Measurements from ENCODE around the gene IGFLR1. TPM values are rescaled to one million over a fixed set of nuclear protein-coding genes. Genes with fewer than 3 reads are reported as not detected.

IGFLR1 gene, protein sequence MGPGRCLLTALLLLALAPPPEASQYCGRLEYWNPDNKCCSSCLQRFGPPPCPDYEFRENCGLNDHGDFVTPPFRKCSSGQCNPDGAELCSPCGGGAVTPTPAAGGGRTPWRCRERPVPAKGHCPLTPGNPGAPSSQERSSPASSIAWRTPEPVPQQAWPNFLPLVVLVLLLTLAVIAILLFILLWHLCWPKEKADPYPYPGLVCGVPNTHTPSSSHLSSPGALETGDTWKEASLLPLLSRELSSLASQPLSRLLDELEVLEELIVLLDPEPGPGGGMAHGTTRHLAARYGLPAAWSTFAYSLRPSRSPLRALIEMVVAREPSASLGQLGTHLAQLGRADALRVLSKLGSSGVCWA
- 10 to 100 TPM; 16.5 to 64.7 (median 43.5) TPM for total RNA-seq
- polyA plus RNA-seq, result 10 to 100 TPM; 30.1 to 62.9 (median 49.3) TPM
- long read RNA-seq, donor 1, partial matches to known transcripts, result 0 of 2 reads
- long read RNA-seq, donor 1, other reads (novel, unspliced or antisense), result 0 of 2 reads
- long read RNA-seq, donor 2, partial matches to known transcripts, result 0 of 3 reads
- long read RNA-seq, donor 2, other reads (novel, unspliced or antisense), result 0 of 3 reads

DNA sequence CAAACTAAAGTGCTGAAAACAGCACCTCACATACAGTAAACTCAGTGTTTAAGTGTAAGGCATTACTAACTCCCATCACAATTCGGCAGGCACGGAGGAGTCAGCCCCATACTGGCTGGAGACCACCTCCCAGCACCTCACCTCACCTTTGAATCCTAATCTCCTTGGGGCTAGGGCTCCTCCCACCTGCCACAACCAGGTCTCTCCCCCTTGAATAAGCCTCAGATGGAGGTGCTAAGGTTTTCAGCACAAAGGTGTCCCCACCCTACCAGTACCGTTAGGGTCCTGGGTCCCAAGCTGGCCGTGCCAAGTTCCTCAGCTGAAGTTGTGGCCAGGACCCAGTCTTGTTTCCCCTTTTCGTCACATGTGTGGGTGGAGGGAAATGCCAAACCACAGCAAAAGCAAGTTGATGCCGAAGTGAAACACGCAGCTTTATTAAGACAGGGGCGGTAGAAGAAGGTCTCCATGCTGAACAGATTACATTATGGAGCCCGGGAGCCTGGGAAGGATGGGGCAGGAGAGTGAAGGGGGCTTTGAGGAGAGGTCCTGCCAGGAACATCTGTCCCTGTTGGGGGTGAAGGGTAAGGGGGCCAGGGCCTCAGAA is at the start of gene IGFLR1:
IGFLR1 (minus strand) TSS at position 332 of the 604 bp plus-strand sequence. CDS start 1,272 bp downstream, outside the sequence.
- peaks cover 0 to 37% (median 23%) of the 10 kb centered on the region in 6 donors for H3K36me3 ChIP-seq
- DNase-seq, result peak; percentile 91
- 22 to 34% (median 30%) methylated on average over 9 of the region's 9 CpGs for WGBS, 5 donors
- intact Hi-C loops (cut with DNase I; ENCODE audit: low total_unique reads), result no loop called here
- no peaks in the 10 kb centered on the region for H3K9me3 ChIP-seq
- no peaks in the 10 kb centered on the region for H3K27me3 ChIP-seq (replicated peaks in 1 of 7)
- peaks cover 22 to 88% (median 65%) of the 10 kb centered on the region in 6 donors for H3K4me1 ChIP-seq
- H3K4me3 ChIP-seq, result peak within 1 kb of the TSS; percentile 60 to 85 (median 70)
- peak within 1 kb of the TSS; percentile 82 to 100 (median 97) for H3K27ac ChIP-seq
- TF ChIP-seq POLR2AphosphoS5 (IDR thresholded peaks at IDR 0.05), result peak; percentile 10 to 91 (median 72)
- TF ChIP-seq POLR2A (IDR thresholded peaks at IDR 0.05), result peak in 2 of 3 donors; percentile 37 to 43
- no peak for TF ChIP-seq CTCF (IDR thresholded peaks at IDR 0.05 in 8 of 11, conservative IDR thresholded peaks at IDR 0.05 in 3 of 11)

- H3K4me3 ChIP-seq, result no peak overlapping the region
- DNase-seq, result no peak
- H3K9me3 ChIP-seq, result no peaks in the 10 kb centered on the region
- 77 to 91% (median 87%) methylated on average over 3 to 9 of the region's 9 CpGs for WGBS, 5 donors
- H3K4me1 ChIP-seq, result no peaks in the 10 kb centered on the region
- intact Hi-C loops (cut with DNase I; ENCODE audit: low total_unique reads), result no loop called here
- no peak overlapping the region for H3K27ac ChIP-seq
- peaks cover 0 to 9% (median 0%) of the 10 kb centered on the region in 6 donors for H3K36me3 ChIP-seq
- H3K27me3 ChIP-seq (replicated peaks in 1 of 7), result peaks cover 0 to 44% (median 4%) of the 10 kb centered on the region in 7 donors
- TF ChIP-seq POLR2A (IDR thresholded peaks at IDR 0.05), result no peak
- no peak for TF ChIP-seq CTCF (IDR thresholded peaks at IDR 0.05 in 8 of 11, conservative IDR thresholded peaks at IDR 0.05 in 3 of 11)
- TF ChIP-seq POLR2AphosphoS5 (IDR thresholded peaks at IDR 0.05), result no peak
These were observed 49.6 kb upstream of the IGFLR1 start for GRCh38 chr19:35791814-35792279.

GRCh38 chr19:35790981-35791813 is 48.9 kb upstream of the IGFLR1 start:
- Histone ChIP-seq H3K4me1 (no peaks in the 10 kb centered on the region), H3K4me3 (no peak overlapping the region), H3K36me3 (peaks cover 0 to 16% (median 0%) of the 10 kb centered on the region in 6 donors), H3K27me3 (replicated peaks in 1 of 7) (peaks cover 0 to 38% (median 0%) of the 10 kb centered on the region in 7 donors), H3K9me3 (no peaks in the 10 kb centered on the region), H3K27ac (no peak overlapping the region)
- intact Hi-C loops (cut with DNase I; ENCODE audit: low total_unique reads), result no loop called here
- DNase-seq, result no peak
- 52 to 81% (median 72%) methylated on average over 5 to 20 of the region's 20 CpGs for WGBS, 5 donors
- TF ChIP-seq POLR2A (IDR thresholded peaks at IDR 0.05) (no peak), POLR2AphosphoS5 (IDR thresholded peaks at IDR 0.05) (peak in 1 of 3 donors; percentile 20)
